HepG2 (cell line): ENCODE results near the gene STH. TPM values are rescaled to one million over a fixed set of nuclear protein-coding genes. Genes with fewer than 3 reads are reported as not detected.

ENCODE experiments used
- BCL6 ChIP-seq: IDR thresholded peaks from 2 replicates; pipeline ENCODE4 v1.6.1; 2016; ENCODE audit warnings: missing genetic modification reagents, missing compliant biosample characterization
- ERF ChIP-seq: IDR thresholded peaks from 2 replicates; pipeline ENCODE4 v1.6.1; 2018; ENCODE audit warnings: missing biosample characterization, missing genetic modification reagents
- FOXP1 ChIP-seq, 2 experiments: fragments of 450-650 bp in 1 of 2; IDR thresholded peaks; 2 replicates each; pipeline ENCODE4 v1.6.1; 2017 to 2018; ENCODE audit warnings: antibody characterized with exemption in 1 of 2
- MAFG ChIP-seq: sonication (generic); formaldehyde crosslinking; IDR thresholded peaks from 2 replicates; pipeline ENCODE4 v1.5.1; 2020; ENCODE audit warnings: mild to moderate bottlenecking, missing genetic modification reagents
- MAZ ChIP-seq, 2 experiments: sonication (generic) in 1 of 2; formaldehyde crosslinking in 1 of 2; IDR thresholded peaks; 2 replicates each; pipeline versions ENCODE4 v1.5.0 to v1.6.1; 2012 to 2020; ENCODE audit warnings: low read depth in 2 of 2, mild to moderate bottlenecking in 2 of 2, borderline replicate concordance in 1 of 2, improper control_type of control experiment in 1 of 2, low read length in 1 of 2, missing genetic modification reagents in 1 of 2, moderate library complexity in 1 of 2
- MBNL3 ChIP-seq: fragments of 250-450 bp; sonication (Bioruptor Pico); conservative IDR thresholded peaks from 2 replicates; pipeline ENCODE4 v1.8.0; 2022; ENCODE audit warnings: mild to moderate bottlenecking, inconsistent platforms
- NAIF1 ChIP-seq: sonication (generic); formaldehyde crosslinking; IDR thresholded peaks from 2 replicates; pipeline ENCODE4 v1.5.0; 2020; ENCODE audit warnings: mild to moderate bottlenecking, missing genetic modification reagents, borderline replicate concordance
- NFKBIZ ChIP-seq: IDR thresholded peaks from 2 replicates; pipeline ENCODE4 v1.6.1; 2018; ENCODE audit warnings: missing genetic modification reagents, missing compliant biosample characterization
- RFX3 ChIP-seq: IDR thresholded peaks from 2 replicates; pipeline ENCODE4 v1.6.1; 2016; ENCODE audit warnings: missing biosample characterization, missing genetic modification reagents
- SALL1 ChIP-seq: sonication (generic); formaldehyde crosslinking; IDR thresholded peaks from 2 replicates; pipeline ENCODE4 v1.8.0; 2022; ENCODE audit warnings: mild to moderate bottlenecking, missing genetic modification reagents
- SATB2 ChIP-seq: sonication (generic); formaldehyde crosslinking; IDR thresholded peaks from 2 replicates; pipeline ENCODE4 v1.5.0; 2020; ENCODE audit warnings: missing genetic modification reagents
- SNAI1 ChIP-seq: sonication (generic); formaldehyde crosslinking; IDR thresholded peaks from 2 replicates; pipeline ENCODE4 v1.5.0; 2020; ENCODE audit warnings: mild to moderate bottlenecking, missing genetic modification reagents, borderline replicate concordance
- TARDBP ChIP-seq: sonication (generic); formaldehyde crosslinking; IDR thresholded peaks from 2 replicates; pipeline ENCODE4 v1.8.0; 2022; ENCODE audit warnings: mild to moderate bottlenecking, missing genetic modification reagents
- TBP ChIP-seq: sonication (generic); formaldehyde crosslinking; IDR thresholded peaks from 2 replicates; pipeline ENCODE4 v1.5.0; 2020; ENCODE audit warnings: missing genetic modification reagents
- TEAD3 ChIP-seq: optimal IDR thresholded peaks from 2 replicates; pipeline ENCODE3; 2016; ENCODE audit warnings: borderline replicate concordance
- ZFX ChIP-seq: sonication (generic); formaldehyde crosslinking; IDR thresholded peaks from 2 replicates; pipeline ENCODE4 v1.4.0; 2020; ENCODE audit warnings: mild to moderate bottlenecking, low read depth, missing genetic modification reagents, moderate library complexity
- ZFYVE20 ChIP-seq: sonication (generic); formaldehyde crosslinking; IDR thresholded peaks from 2 replicates; pipeline ENCODE4 v1.8.0; 2023; ENCODE audit warnings: low read depth, mild to moderate bottlenecking, moderate library complexity, missing genetic modification reagents, borderline replicate concordance
- ZNF562 ChIP-seq: sonication (generic); formaldehyde crosslinking; IDR thresholded peaks from 2 replicates; pipeline ENCODE4 v1.8.0; 2022; ENCODE audit warnings: missing genetic modification reagents, borderline replicate concordance
- polyA plus RNA-seq, 8 experiments: library from polyadenylated mRNA; depleted of rRNA in 3 of 8; stranded (reverse) in 7 of 8; unstranded in 1 of 8; fragments of >200 nt; fragmentation: Illumina TruSeq in 4 of 8; extraction: Trizol in 4 of 8; gene quantifications; 2 replicates each; pipeline versions ENCODE4 v1.2.1 to v1.2.3, GENCODE V29; 2011 to 2016; ENCODE audit warnings: low read depth in 4 of 8, missing spikeins in 1 of 8, mixed read lengths in 1 of 8; ENCODE audit not compliant: insufficient read depth in 1 of 8
- total RNA-seq, 5 experiments: library from RNA; depleted of rRNA; stranded (reverse); fragments of >200 nt; fragmentation: Illumina TruSeq; extraction: Trizol; gene quantifications; 2 replicates each; pipeline ENCODE4 v1.2.3, GENCODE V29; 2016; ENCODE audit warnings: low read depth in 1 of 5
- TF ChIP-seq, protein P1 (sequence below): sonication (generic); formaldehyde crosslinking; IDR thresholded peaks from 2 replicates; pipeline ENCODE4 v1.8.1; 2023; ENCODE audit warnings: mild to moderate bottlenecking, missing genetic modification reagents
- TF ChIP-seq, protein P2 (sequence below): sonication (generic); formaldehyde crosslinking; IDR thresholded peaks from 2 replicates; pipeline ENCODE4 v1.8.0; 2022; ENCODE audit warnings: mild to moderate bottlenecking, missing genetic modification reagents, moderate library complexity
- TF ChIP-seq, protein P3 (sequence below): sonication (generic); formaldehyde crosslinking; IDR thresholded peaks from 2 replicates; pipeline ENCODE4 v1.4.0; 2020; ENCODE audit warnings: missing genetic modification reagents
- TF ChIP-seq, protein P4 (sequence below): sonication (generic); formaldehyde crosslinking; IDR thresholded peaks from 2 replicates; pipeline ENCODE4 v1.4.0; 2020; ENCODE audit warnings: mild to moderate bottlenecking, missing genetic modification reagents
- TF ChIP-seq, protein P5 (sequence below): sonication (generic); formaldehyde crosslinking; IDR thresholded peaks from 2 replicates; pipeline ENCODE4 v1.4.0; 2020; ENCODE audit warnings: missing genetic modification reagents

Gene STH
- total and polyA plus RNA-seq, 2 of the 13 experiments (the other 11 are each of a cell fraction or from before 2014, with no cell fraction given), result not detected

DNA sequence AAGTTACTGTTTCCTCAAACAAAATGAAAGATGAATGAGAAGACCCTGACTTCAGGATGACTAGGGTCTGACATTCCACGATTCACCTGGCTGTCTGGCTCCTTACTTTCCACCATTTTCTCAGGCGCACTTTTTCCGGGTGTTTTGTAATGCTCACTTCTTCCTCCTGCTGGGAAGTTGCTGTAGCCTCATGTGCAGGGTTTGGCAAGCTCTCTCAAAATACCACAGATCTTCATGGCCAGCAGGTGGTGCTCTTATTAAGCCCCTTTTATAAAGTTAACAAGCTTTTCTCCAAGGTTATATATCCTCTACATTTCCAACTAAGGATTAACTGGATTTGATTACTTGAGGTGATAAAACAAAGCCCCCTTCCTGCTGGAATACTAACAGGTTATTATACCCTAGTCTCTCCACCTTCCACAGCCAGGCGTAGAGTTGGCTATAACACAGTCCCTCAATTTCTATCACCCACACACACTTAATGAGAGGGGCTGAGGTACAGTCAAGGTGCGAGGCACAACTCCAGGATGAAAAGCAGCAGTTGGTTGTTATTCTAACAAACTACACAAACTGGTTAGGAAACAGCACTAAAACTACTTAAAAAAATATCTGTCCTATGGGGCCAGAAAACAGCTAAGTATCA is 45.4 kb downstream of the STH start (continued):
- TF ChIP-seq, protein P1, sequence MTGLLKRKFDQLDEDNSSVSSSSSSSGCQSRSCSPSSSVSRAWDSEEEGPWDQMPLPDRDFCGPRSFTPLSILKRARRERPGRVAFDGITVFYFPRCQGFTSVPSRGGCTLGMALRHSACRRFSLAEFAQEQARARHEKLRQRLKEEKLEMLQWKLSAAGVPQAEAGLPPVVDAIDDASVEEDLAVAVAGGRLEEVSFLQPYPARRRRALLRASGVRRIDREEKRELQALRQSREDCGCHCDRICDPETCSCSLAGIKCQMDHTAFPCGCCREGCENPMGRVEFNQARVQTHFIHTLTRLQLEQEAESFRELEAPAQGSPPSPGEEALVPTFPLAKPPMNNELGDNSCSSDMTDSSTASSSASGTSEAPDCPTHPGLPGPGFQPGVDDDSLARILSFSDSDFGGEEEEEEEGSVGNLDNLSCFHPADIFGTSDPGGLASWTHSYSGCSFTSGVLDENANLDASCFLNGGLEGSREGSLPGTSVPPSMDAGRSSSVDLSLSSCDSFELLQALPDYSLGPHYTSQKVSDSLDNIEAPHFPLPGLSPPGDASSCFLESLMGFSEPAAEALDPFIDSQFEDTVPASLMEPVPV (CRISPR knock-in tag), result no peak
- TF ChIP-seq, protein P2, sequence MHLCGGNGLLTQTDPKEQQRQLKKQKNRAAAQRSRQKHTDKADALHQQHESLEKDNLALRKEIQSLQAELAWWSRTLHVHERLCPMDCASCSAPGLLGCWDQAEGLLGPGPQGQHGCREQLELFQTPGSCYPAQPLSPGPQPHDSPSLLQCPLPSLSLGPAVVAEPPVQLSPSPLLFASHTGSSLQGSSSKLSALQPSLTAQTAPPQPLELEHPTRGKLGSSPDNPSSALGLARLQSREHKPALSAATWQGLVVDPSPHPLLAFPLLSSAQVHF, result no peak
- TF ChIP-seq TEAD3 (peak; percentile 79), ERF (CRISPR knock-in tag) (0 out of 2 replicates have a peak, but pooled peaks have one; percentile 36), NFKBIZ (CRISPR knock-in tag) (no peak), ZFX (CRISPR knock-in tag) (no peak), MBNL3 (CRISPR knock-in tag) (no peak), SALL1 (CRISPR knock-in tag) (no peak), ZFYVE20 (CRISPR knock-in tag) (no peak), ZNF562 (CRISPR knock-in tag) (no peak), FOXP1 (IDR thresholded peaks at IDR 0.05) (no peak), FOXP1 (CRISPR knock-in tag; IDR thresholded peaks at IDR 0.05) (no peak), MAZ (IDR thresholded peaks at IDR 0.05; ENCODE audit: borderline replicate concordance, low read depth, low read length) (no peak), MAZ (CRISPR knock-in tag; IDR thresholded peaks at IDR 0.05; ENCODE audit: low read depth) (peak; percentile 45; the same call in 1 of the 2 replicates), TBP (CRISPR knock-in tag) (no peak), TARDBP (CRISPR knock-in tag) (no peak), BCL6 (CRISPR knock-in tag) (0 out of 2 replicates have a peak, but pooled peaks have one; percentile 8), MAFG (CRISPR knock-in tag) (no peak), RFX3 (CRISPR knock-in tag) (no peak), NAIF1 (CRISPR knock-in tag) (no peak), SATB2 (CRISPR knock-in tag) (no peak), SNAI1 (CRISPR knock-in tag) (no peak)
- TF ChIP-seq, protein P3, sequence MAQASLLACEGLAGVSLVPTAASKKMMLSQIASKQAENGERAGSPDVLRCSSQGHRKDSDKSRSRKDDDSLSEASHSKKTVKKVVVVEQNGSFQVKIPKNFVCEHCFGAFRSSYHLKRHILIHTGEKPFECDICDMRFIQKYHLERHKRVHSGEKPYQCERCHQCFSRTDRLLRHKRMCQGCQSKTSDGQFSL (CRISPR knock-in tag), result no peak
- TF ChIP-seq, protein P4, sequence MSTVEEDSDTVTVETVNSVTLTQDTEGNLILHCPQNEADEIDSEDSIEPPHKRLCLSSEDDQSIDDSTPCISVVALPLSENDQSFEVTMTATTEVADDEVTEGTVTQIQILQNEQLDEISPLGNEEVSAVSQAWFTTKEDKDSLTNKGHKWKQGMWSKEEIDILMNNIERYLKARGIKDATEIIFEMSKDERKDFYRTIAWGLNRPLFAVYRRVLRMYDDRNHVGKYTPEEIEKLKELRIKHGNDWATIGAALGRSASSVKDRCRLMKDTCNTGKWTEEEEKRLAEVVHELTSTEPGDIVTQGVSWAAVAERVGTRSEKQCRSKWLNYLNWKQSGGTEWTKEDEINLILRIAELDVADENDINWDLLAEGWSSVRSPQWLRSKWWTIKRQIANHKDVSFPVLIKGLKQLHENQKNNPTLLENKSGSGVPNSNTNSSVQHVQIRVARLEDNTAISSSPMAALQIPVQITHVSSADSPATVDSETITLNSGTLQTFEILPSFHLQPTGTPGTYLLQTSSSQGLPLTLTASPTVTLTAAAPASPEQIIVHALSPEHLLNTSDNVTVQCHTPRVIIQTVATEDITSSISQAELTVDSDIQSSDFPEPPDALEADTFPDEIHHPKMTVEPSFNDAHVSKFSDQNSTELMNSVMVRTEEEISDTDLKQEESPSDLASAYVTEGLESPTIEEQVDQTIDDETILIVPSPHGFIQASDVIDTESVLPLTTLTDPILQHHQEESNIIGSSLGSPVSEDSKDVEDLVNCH (CRISPR knock-in tag), result no peak
- TF ChIP-seq, protein P5, sequence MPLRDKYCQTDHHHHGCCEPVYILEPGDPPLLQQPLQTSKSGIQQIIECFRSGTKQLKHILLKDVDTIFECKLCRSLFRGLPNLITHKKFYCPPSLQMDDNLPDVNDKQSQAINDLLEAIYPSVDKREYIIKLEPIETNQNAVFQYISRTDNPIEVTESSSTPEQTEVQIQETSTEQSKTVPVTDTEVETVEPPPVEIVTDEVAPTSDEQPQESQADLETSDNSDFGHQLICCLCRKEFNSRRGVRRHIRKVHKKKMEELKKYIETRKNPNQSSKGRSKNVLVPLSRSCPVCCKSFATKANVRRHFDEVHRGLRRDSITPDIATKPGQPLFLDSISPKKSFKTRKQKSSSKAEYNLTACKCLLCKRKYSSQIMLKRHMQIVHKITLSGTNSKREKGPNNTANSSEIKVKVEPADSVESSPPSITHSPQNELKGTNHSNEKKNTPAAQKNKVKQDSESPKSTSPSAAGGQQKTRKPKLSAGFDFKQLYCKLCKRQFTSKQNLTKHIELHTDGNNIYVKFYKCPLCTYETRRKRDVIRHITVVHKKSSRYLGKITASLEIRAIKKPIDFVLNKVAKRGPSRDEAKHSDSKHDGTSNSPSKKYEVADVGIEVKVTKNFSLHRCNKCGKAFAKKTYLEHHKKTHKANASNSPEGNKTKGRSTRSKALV (CRISPR knock-in tag), result 0 out of 2 replicates have a peak, but pooled peaks have one; percentile 34
